GM12878 (cell line): ENCODE data around the gene CDC42EP1. TPM values are rescaled to one million over a fixed set of nuclear protein-coding genes. Genes with fewer than 3 reads are reported as not detected.

Experiments used
- ATAC-seq: fragments of 200-7000 bp; cut with Tn5 transposase; 3 replicates; pipeline ENCODE4 v1.9.1; 2020; ENCODE audit warnings: mild to moderate bottlenecking, moderate library complexity
- BruUV-seq: library from RNA; stranded (reverse); fragments of 400-500 nt; replicated peaks from 2 replicates; lab custom pipeline; 2021; lab: Mats Ljungman, UMichigan
- CTCF ChIA-PET: fragments of 300-600 bp; sonication (Branson Sonifier 250); formaldehyde crosslinking; extraction: SDS; loops from one replicate; lab custom pipeline; 2021; ENCODE audit warnings: inconsistent platforms; lab: Yijun Ruan, JAX
- POLR2A ChIA-PET: fragments of 350-600 bp; formaldehyde crosslinking; extraction: SDS; loops from one replicate; lab custom pipeline; 2021; ENCODE audit warnings: inconsistent platforms; lab: Charles Lee
- RAD21 ChIA-PET: fragments of 300-600 bp; sonication (Branson Sonifier 250); formaldehyde crosslinking; loops from one replicate; lab custom pipeline; 2023; ENCODE audit warnings: antibody characterized with exemption; ENCODE audit not compliant: unreplicated experiment; lab: Charles Lee
- SMC1A ChIA-PET: fragments of 300-600 bp; sonication (Branson Sonifier 250); formaldehyde crosslinking; loops from one replicate; lab custom pipeline; 2023; ENCODE audit not compliant: unreplicated experiment, uncharacterized antibody; lab: Charles Lee
- DNase-seq: peaks from one replicate; pipeline ENCODE4 v3.0.0-alpha.2; 2011; ENCODE audit warnings: low read depth, low spot score
- FAIRE-seq: peaks from 3 replicates; lab custom pipeline; 2011; peaks lifted over from hg19 to GRCh38; lab: Jason Lieb, UNC
- H2AFZ ChIP-seq: 2 replicates; pipeline ENCODE4 v1.6.0; 2011; ENCODE audit warnings: low read depth, low read length, control low read depth; ENCODE audit not compliant: control insufficient read depth
- H3K27ac ChIP-seq: 2 replicates; pipeline ENCODE4 v1.5.1; 2011; ENCODE audit warnings: control low read depth; ENCODE audit not compliant: control insufficient read depth, insufficient read depth
- H3K27me3 ChIP-seq, 2 experiments: replicated peaks in 1 of 2; 2 replicates each; pipeline versions ENCODE4 v1.6.0 to v1.6.1; 2011; ENCODE audit warnings: low read length in 1 of 2; ENCODE audit not compliant: control insufficient read depth in 2 of 2, insufficient read depth in 2 of 2
- H3K36me3 ChIP-seq, 2 experiments: 2 replicates each; pipeline ENCODE4 v1.5.1; 2011; ENCODE audit warnings: low read length in 1 of 2; ENCODE audit not compliant: control insufficient read depth in 2 of 2, insufficient read depth in 2 of 2
- H3K4me1 ChIP-seq: 2 replicates; pipeline ENCODE4 v1.6.1; 2011; ENCODE audit warnings: mild to moderate bottlenecking, low read length, moderate library complexity, mixed read lengths; ENCODE audit not compliant: control insufficient read depth, insufficient read depth
- H3K4me2 ChIP-seq: 2 replicates; pipeline ENCODE4 v1.6.0; 2011; ENCODE audit warnings: control low read depth; ENCODE audit not compliant: control insufficient read depth, insufficient read depth
- H3K4me3 ChIP-seq: fragments of 200-600 bp; sonication (generic); 2 replicates; pipeline ENCODE4 v1.5.1; 2016
- H3K79me2 ChIP-seq: 2 replicates; pipeline ENCODE4 v1.6.0; 2011; ENCODE audit warnings: low read length; ENCODE audit not compliant: control insufficient read depth, insufficient read depth
- H3K9ac ChIP-seq: 2 replicates; pipeline ENCODE4 v1.8.0; 2011; ENCODE audit warnings: low read length, control low read depth, mixed read lengths; ENCODE audit not compliant: control insufficient read depth, insufficient read depth
- H3K9me3 ChIP-seq: replicated peaks from 3 replicates; pipeline ENCODE4 v1.5.1; 2011; ENCODE audit warnings: mild to moderate bottlenecking, low read length; ENCODE audit not compliant: control insufficient read depth, insufficient read depth
- H4K20me1 ChIP-seq: 2 replicates; pipeline ENCODE4 v1.6.0; 2011; ENCODE audit not compliant: control insufficient read depth, insufficient read depth
- CHD1 ChIP-seq: IDR thresholded peaks from 2 replicates; pipeline ENCODE4 v1.6.1; 2012; ENCODE audit warnings: low read depth, low read length, improper control_type of control experiment
- CHD4 ChIP-seq: fragments of 200-600 bp; sonication (generic); IDR thresholded peaks from 2 replicates; pipeline ENCODE4 v1.6.1; 2016; ENCODE audit warnings: mild to moderate bottlenecking
- ESRRA ChIP-seq: IDR thresholded peaks from 2 replicates; pipeline ENCODE4 v1.6.1; 2012; ENCODE audit warnings: mild to moderate bottlenecking, low read length, improper control_type of control experiment
- ETV6 ChIP-seq, 2 experiments: fragments of 450-650 bp in 1 of 2; IDR thresholded peaks in 1 of 2; conservative IDR thresholded peaks in 1 of 2; 2 replicates each; pipeline ENCODE4 v1.6.1; 2014; ENCODE audit warnings: antibody characterized with exemption in 1 of 2, borderline replicate concordance in 1 of 2, low read depth in 1 of 2, mild to moderate bottlenecking in 1 of 2, moderate library complexity in 1 of 2
- HDAC2 ChIP-seq: fragments of 200-600 bp; sonication (generic); IDR thresholded peaks from 2 replicates; pipeline ENCODE4 v1.6.1; 2017
- IRF4 ChIP-seq: IDR thresholded peaks from 2 replicates; pipeline ENCODE4 v1.6.1; 2011; ENCODE audit warnings: low read depth, low read length
- JUNB ChIP-seq: IDR thresholded peaks from 2 replicates; pipeline ENCODE4 v1.6.1; 2016; ENCODE audit warnings: antibody characterized with exemption, mild to moderate bottlenecking
- KAT2A ChIP-seq: conservative IDR thresholded peaks from 2 replicates; pipeline ENCODE4 v1.6.1; 2011; ENCODE audit warnings: low read depth, low read length; ENCODE audit not compliant: control insufficient read depth
- NBN ChIP-seq: fragments of 450-650 bp; IDR thresholded peaks from 2 replicates; pipeline ENCODE4 v1.6.1; 2016
- PAX8 ChIP-seq: fragments of 450-650 bp; IDR thresholded peaks from 2 replicates; pipeline ENCODE4 v1.6.1; 2017; ENCODE audit warnings: mild to moderate bottlenecking, moderate library complexity
- SPI1 ChIP-seq: IDR thresholded peaks from 2 replicates; pipeline ENCODE4 v1.6.1; 2011; ENCODE audit warnings: low read depth, mild to moderate bottlenecking, low read length, moderate library complexity, borderline replicate concordance; ENCODE audit not compliant: insufficient read depth
- SUPT20H ChIP-seq: IDR thresholded peaks from 2 replicates; pipeline ENCODE4 v1.6.1; 2011; ENCODE audit warnings: low read depth, mild to moderate bottlenecking, low read length, moderate library complexity, borderline replicate concordance; ENCODE audit not compliant: control insufficient read depth
- YBX1 ChIP-seq: fragments of 450-650 bp; IDR thresholded peaks from 2 replicates; pipeline ENCODE4 v1.6.1; 2016; ENCODE audit warnings: antibody characterized with exemption
- WGBS: methylation state at CpG from one replicate; pipeline ENCODE4 v1.1.6; 2016; ENCODE audit warnings: low lambda C conversion rate; ENCODE audit not compliant: insufficient replicate concordance, insufficient coverage; ENCODE audit errors: missing lambda C conversion rate; 5-methylcytosine and 5-hydroxymethylcytosine counted together
- in situ Hi-C: fragments of 300-500 bp; cut with MboI; formaldehyde crosslinking; loops from 9 replicates; pipeline ENCODE4 v1.14.3; 2018; ENCODE audit warnings: mixed read lengths
- intact Hi-C: fragments of 100-400 bp; cut with micrococcal nuclease; formaldehyde crosslinking; loops from one replicate; pipeline ENCODE4 v1.14.2; 2022; ENCODE audit not compliant: unreplicated experiment
- polyA plus RNA-seq, 11 experiments: library from polyadenylated mRNA; depleted of rRNA in 4 of 11; unstranded in 6 of 11; stranded (reverse) in 5 of 11; fragments of >200 nt; fragmentation: Nextera tagmentation in 4 of 11; fragmentation: Illumina TruSeq in 1 of 11; extraction: Ambion mirVana in 4 of 11; extraction: Trizol in 1 of 11; gene quantifications; 1 replicate in 1 of 11; 2 replicates in 10 of 11; pipeline versions ENCODE4 v1.2.1 to v1.2.3, GENCODE V29; 2011 to 2016; ENCODE audit warnings: inconsistent platforms in 2 of 11, missing spikeins in 2 of 11, low read depth in 1 of 11
- total RNA-seq, 4 experiments: library from RNA; depleted of rRNA in 3 of 4; stranded (reverse); fragments of >200 nt in 3 of 4; fragmentation: Illumina TruSeq in 1 of 4; extraction: Trizol in 1 of 4; gene quantifications; 2 replicates each; pipeline versions ENCODE4 v1.2.1 to v1.2.3, GENCODE V29; 2013 to 2021
- TF ChIP-seq, protein P1 (sequence below): fragments of 450-650 bp; IDR thresholded peaks from 2 replicates; pipeline ENCODE4 v1.6.1; 2018; ENCODE audit warnings: borderline replicate concordance, mild to moderate bottlenecking; ENCODE audit not compliant: partially characterized antibody
- TF ChIP-seq, protein P2 (sequence below): fragments of 450-650 bp; conservative IDR thresholded peaks from 2 replicates; pipeline ENCODE4 v1.6.1; 2017; ENCODE audit warnings: mild to moderate bottlenecking, moderate library complexity

CDC42EP1 gene
- total and polyA plus RNA-seq, 10 of the 15 experiments (the other 5 are each of a cell fraction or from before 2014, with no cell fraction given), result 0.04 to 0.33 (median 0.09) TPM; not detected in 7

DNA sequence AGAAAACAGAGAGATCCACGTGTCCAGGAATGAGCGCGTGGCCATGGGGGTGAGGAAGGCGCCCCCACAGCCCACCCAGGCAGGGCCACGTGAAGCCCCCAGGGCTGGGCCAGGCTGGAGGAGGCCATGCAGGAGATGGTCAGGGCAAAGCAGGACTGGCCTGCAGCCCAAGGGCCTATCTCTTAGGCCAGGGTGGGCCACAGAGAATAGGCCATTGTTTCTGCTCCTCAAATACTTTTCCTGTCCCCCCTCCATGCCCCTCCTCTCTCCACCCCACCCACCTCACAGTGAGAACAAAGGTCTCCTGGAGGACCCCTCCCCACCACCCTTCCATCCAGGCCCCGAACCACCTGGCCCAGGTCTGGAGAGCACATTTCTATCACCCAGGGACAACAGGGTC, 8.3 kb upstream of the CDC42EP1 start:
- no peak overlapping the region for H2AFZ ChIP-seq
- no peak overlapping the region for H3K4me3 ChIP-seq
- H3K4me1 ChIP-seq, result no peaks in the 10 kb centered on the region
- ChIA-PET POLR2A (no interaction called here), SMC1A (interaction anchor here (1.3 to 5.9 kb wide), 2 partner anchors 10 to 15 kb away, joined by 5 to 33 read pairs; no protein-coding TSS in a partner anchor), RAD21 (no interaction called here), CTCF (interaction anchor here (2.1 to 16.8 kb wide), 3 partner anchors 10 to 40 kb away, joined by 7 to 541 read pairs (median 419); partner anchors contain the start of gene CDC42EP1)
- no peaks in the 10 kb centered on the region for H3K79me2 ChIP-seq
- no peak for DNase-seq
- H3K9ac ChIP-seq, result no peak overlapping the region
- no peaks in the 10 kb centered on the region for H3K36me3 ChIP-seq
- H3K4me2 ChIP-seq, result no peak overlapping the region
- intact Hi-C loops, result no loop called here
- H3K9me3 ChIP-seq, result no peaks in the 10 kb centered on the region
- no TSS peak for BruUV-seq
- H3K27ac ChIP-seq, result no peak overlapping the region
- FAIRE-seq, result no peak
- peaks cover 2% of the 10 kb centered on the region in 2 experiments; a peak in 2 of 4 replicates for H3K27me3 ChIP-seq
- no peak for ATAC-seq
- TF ChIP-seq SUPT20H (no peak), KAT2A (no peak), YBX1 (no peak), HDAC2 (no peak), CHD1 (no peak), SPI1 (no peak), JUNB (no peak), NBN (no peak), IRF4 (no peak), PAX8 (no peak), CHD4 (no peak), ETV6 (conservative IDR thresholded peaks at IDR 0.05 in 1 of 2, IDR thresholded peaks at IDR 0.05 in 1 of 2; ENCODE audit: borderline replicate concordance in 1 of 2, low read depth in 1 of 2) (no peak), ESRRA (no peak)
- TF ChIP-seq, protein P1, sequence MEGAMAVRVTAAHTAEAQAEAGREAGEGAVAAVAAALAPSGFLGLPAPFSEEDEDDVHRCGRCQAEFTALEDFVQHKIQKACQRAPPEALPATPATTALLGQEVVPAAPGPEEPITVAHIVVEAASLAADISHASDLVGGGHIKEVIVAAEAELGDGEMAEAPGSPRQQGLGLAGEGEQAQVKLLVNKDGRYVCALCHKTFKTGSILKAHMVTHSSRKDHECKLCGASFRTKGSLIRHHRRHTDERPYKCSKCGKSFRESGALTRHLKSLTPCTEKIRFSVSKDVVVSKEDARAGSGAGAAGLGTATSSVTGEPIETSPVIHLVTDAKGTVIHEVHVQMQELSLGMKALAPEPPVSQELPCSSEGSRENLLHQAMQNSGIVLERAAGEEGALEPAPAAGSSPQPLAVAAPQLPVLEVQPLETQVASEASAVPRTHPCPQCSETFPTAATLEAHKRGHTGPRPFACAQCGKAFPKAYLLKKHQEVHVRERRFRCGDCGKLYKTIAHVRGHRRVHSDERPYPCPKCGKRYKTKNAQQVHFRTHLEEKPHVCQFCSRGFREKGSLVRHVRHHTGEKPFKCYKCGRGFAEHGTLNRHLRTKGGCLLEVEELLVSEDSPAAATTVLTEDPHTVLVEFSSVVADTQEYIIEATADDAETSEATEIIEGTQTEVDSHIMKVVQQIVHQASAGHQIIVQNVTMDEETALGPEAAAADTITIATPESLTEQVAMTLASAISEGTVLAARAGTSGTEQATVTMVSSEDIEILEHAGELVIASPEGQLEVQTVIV, result no peak
- TF ChIP-seq, protein P2, sequence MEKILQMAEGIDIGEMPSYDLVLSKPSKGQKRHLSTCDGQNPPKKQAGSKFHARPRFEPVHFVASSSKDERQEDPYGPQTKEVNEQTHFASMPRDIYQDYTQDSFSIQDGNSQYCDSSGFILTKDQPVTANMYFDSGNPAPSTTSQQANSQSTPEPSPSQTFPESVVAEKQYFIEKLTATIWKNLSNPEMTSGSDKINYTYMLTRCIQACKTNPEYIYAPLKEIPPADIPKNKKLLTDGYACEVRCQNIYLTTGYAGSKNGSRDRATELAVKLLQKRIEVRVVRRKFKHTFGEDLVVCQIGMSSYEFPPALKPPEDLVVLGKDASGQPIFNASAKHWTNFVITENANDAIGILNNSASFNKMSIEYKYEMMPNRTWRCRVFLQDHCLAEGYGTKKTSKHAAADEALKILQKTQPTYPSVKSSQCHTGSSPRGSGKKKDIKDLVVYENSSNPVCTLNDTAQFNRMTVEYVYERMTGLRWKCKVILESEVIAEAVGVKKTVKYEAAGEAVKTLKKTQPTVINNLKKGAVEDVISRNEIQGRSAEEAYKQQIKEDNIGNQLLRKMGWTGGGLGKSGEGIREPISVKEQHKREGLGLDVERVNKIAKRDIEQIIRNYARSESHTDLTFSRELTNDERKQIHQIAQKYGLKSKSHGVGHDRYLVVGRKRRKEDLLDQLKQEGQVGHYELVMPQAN, result no peak
- 38% methylated on average over 5 of the region's 6 CpGs for WGBS
- in situ Hi-C loops, result no loop called here
- H4K20me1 ChIP-seq, result no peaks in the 10 kb centered on the region; the same call in 1 of the 2 replicates
